Endodermal cell (in vitro differentiated cells): Measurements from ENCODE around the gene CCT6A. TPM values are rescaled to one million over a fixed set of nuclear protein-coding genes. Genes with fewer than 3 reads are reported as not detected.
A peak's percentile ranks its signal among the peaks of the same experiment; 100 is the strongest.
"Not testable (repeated sequence)": the region's sequence is repeated elsewhere in the genome, so short reads cannot be mapped to it uniquely, and the experiment has no call there.

Experiments used
- DNase-seq: peaks from one replicate; pipeline ENCODE4 v3.0.0-alpha.2; 2017
- H3K27ac ChIP-seq: 2 replicates; pipeline ENCODE4 v1.5.1; 2013; ENCODE audit warnings: mild to moderate bottlenecking, low read depth, low read length, moderate library complexity
- H3K27me3 ChIP-seq: 2 replicates; pipeline ENCODE4 v1.6.1; 2013; ENCODE audit warnings: mild to moderate bottlenecking, low read length, moderate library complexity; ENCODE audit not compliant: insufficient read depth, control insufficient read depth, poor library complexity, severe bottlenecking
- H3K36me3 ChIP-seq: 2 replicates; pipeline ENCODE4 v1.7.0; 2013; ENCODE audit warnings: mild to moderate bottlenecking, low read length, moderate library complexity; ENCODE audit not compliant: control insufficient read depth, insufficient read depth
- H3K4me1 ChIP-seq: one replicate; pipeline ENCODE4 v1.7.0; 2013; ENCODE audit warnings: low read length; ENCODE audit not compliant: control insufficient read depth, insufficient read depth
- H3K4me3 ChIP-seq: 2 replicates; pipeline ENCODE4 v1.5.1; 2013; ENCODE audit warnings: mild to moderate bottlenecking, low read length, moderate library complexity
- H3K9ac ChIP-seq: 2 replicates; pipeline ENCODE4 v1.6.1; 2013; ENCODE audit warnings: mild to moderate bottlenecking, low read length, moderate library complexity; ENCODE audit not compliant: poor library complexity, severe bottlenecking; ENCODE audit errors: extremely low read depth
- H3K9me3 ChIP-seq: 2 replicates; pipeline ENCODE4 v1.6.1; 2013; ENCODE audit warnings: mild to moderate bottlenecking, low read length, moderate library complexity; ENCODE audit not compliant: control insufficient read depth
- H3K27ac Mint-ChIP-seq: 2 replicates; pipeline ENCODE4 v1.8.0; 2020; ENCODE audit warnings: mixed read lengths
- H3K27me3 Mint-ChIP-seq: 2 replicates; pipeline ENCODE4 v1.8.0; 2021; ENCODE audit warnings: mild to moderate bottlenecking, mixed read lengths; ENCODE audit not compliant: insufficient read depth
- H3K36me3 Mint-ChIP-seq: 2 replicates; pipeline ENCODE4 v1.8.0; 2020; ENCODE audit warnings: low read depth, mixed read lengths
- H3K4me1 Mint-ChIP-seq: 2 replicates; pipeline ENCODE4 v1.8.0; 2020; ENCODE audit warnings: mixed read lengths
- H3K4me3 Mint-ChIP-seq: 2 replicates; pipeline ENCODE4 v1.8.0; 2020; ENCODE audit warnings: mild to moderate bottlenecking, moderate library complexity, mixed read lengths
- H3K9me3 Mint-ChIP-seq: 2 replicates; pipeline ENCODE4 v1.8.0; 2020; ENCODE audit warnings: mild to moderate bottlenecking, mixed read lengths
- CTCF ChIP-seq: fragments of 200-600 bp; sonication (generic); conservative IDR thresholded peaks from 2 replicates; pipeline ENCODE4 v1.5.0; 2021; ENCODE audit warnings: antibody characterized with exemption, mild to moderate bottlenecking
- WGBS, 2 experiments: methylation state at CpG; one replicate each; pipeline versions ENCODE4 v1.1.5 to v1.1.7; 2013; ENCODE audit warnings: missing lambda C conversion rate in 2 of 2, mixed read lengths in 1 of 2; ENCODE audit not compliant: insufficient coverage in 1 of 2, insufficient read length in 1 of 2; 5-methylcytosine and 5-hydroxymethylcytosine counted together
- total RNA-seq, 2 donors: library from RNA; stranded (reverse); fragmentation: NEBNext Ultra II Directional in 1 of 2; extraction: Animal tissue kit (Norgen Biotek cat#: 25700) in 1 of 2; gene quantifications; 2 replicates in 1 of 2; 3 replicates in 1 of 2; pipeline ENCODE4 v1.2.1, GENCODE V29; 2021

The CCT6A gene
- total RNA-seq, 2 donors from 2014 or later, result 225 to 230 TPM

GRCh38 chr7:56046721-56047445, 4.7 kb upstream of the CCT6A start:
- peaks cover 3% of the 10 kb centered on the region for H3K36me3 ChIP-seq
- H3K27ac ChIP-seq, result peak overlapping the region; percentile 6
- no peak overlapping the region for H3K4me3 ChIP-seq
- WGBS, 2 experiments, result 87% methylated on average over 5 of the region's 5 CpGs; no CpG with 5 or more reads in 1 of the 2 experiments
- Mint-ChIP-seq H3K27me3 (no peaks in the 10 kb centered on the region), H3K36me3 (peaks cover 15% of the 10 kb centered on the region), H3K4me1 (peaks cover 10% of the 10 kb centered on the region), H3K4me3 (peak overlapping the region; percentile 21), H3K9me3 (no peaks in the 10 kb centered on the region), H3K27ac (peak overlapping the region; percentile 97)
- DNase-seq, result no peak
- no peaks in the 10 kb centered on the region for H3K9me3 ChIP-seq
- no peak for TF ChIP-seq CTCF
- peak overlapping the region; percentile 45 for H3K9ac ChIP-seq
- H3K27me3 ChIP-seq, result no peaks in the 10 kb centered on the region
- H3K4me1 ChIP-seq, result no peaks in the 10 kb centered on the region

GRCh38 chr7:56047446-56048116, 4.0 kb upstream of the CCT6A start:
- peak overlapping the region; percentile 45 for H3K9ac ChIP-seq
- H3K27ac ChIP-seq, H3K4me1 ChIP-seq, H3K27me3 ChIP-seq, DNase-seq, H3K9me3 Mint-ChIP-seq, H3K4me3 Mint-ChIP-seq, H3K9me3 ChIP-seq, H3K36me3 Mint-ChIP-seq, H3K4me3 ChIP-seq, H3K36me3 ChIP-seq, H3K27me3 Mint-ChIP-seq: not testable (repeated sequence)
- Mint-ChIP-seq H3K27ac (peak overlapping the region; percentile 97), H3K4me1 (peaks cover 10% of the 10 kb centered on the region)
- WGBS, 2 experiments, result 92 to 94% methylated on average over 8 to 11 of the region's 11 CpGs

DNA sequence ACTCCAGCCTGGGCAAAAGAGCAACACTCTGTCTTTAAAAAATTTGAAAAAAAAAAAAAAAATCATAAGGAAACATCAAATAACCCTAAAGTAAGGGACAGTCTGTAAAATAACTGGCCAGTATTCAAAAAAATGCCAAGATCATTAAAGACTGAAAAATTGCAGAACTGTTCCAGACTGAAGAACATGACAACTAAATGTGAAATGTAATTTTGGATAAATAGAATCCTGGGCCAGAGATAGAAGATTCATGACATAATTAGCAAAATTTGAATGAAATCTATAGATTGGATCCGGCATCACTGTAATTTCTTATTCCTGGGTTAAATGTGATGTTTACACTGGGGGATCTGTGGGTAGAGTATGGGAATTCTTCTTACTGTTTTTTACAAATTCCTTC, 3.3 kb upstream of the CCT6A start:
- Mint-ChIP-seq H3K27ac (peak overlapping the region; percentile 6), H3K4me1 (peaks cover 16% of the 10 kb centered on the region), H3K9me3 (no peaks in the 10 kb centered on the region), H3K4me3 (no peak overlapping the region), H3K36me3 (peaks cover 9% of the 10 kb centered on the region), H3K27me3 (no peaks in the 10 kb centered on the region)
- no peak for TF ChIP-seq CTCF
- H3K27me3 ChIP-seq, result no peaks in the 10 kb centered on the region
- WGBS, 2 experiments, result 96 to 100% methylated on average over 1 of the region's 1 CpG
- no peak for DNase-seq
- no peak overlapping the region for H3K9ac ChIP-seq
- peaks cover 5% of the 10 kb centered on the region for H3K36me3 ChIP-seq
- no peaks in the 10 kb centered on the region for H3K9me3 ChIP-seq
- H3K27ac ChIP-seq, result no peak overlapping the region
- no peak overlapping the region for H3K4me3 ChIP-seq
- peaks cover 5% of the 10 kb centered on the region for H3K4me1 ChIP-seq
